ENCODE measurements around the gene CARMIL1. TPM values are rescaled to one million over a fixed set of nuclear protein-coding genes. Genes with fewer than 3 reads are reported as not detected.

Gene CARMIL1
- total and polyA plus RNA-seq, 2 of the 8 experiments (the other 6 are each of a cell fraction or from before 2014, with no cell fraction given): 20.3 to 40.4 TPM

GRCh38 chr6:25623065-25623464, 343.9 kb downstream of the CARMIL1 start:
- no peak overlapping the region for H4K5ac ChIP-seq (ENCODE audit: insufficient read length, low read depth, low read length)
- no peak overlapping the region for H2BK20ac ChIP-seq (ENCODE audit: low read length)
- no peak overlapping the region for H3K4ac ChIP-seq (replicated peaks; ENCODE audit: insufficient read length, low read depth, low read length)
- H4K91ac ChIP-seq (replicated peaks; ENCODE audit: insufficient read length, low read length): no peak overlapping the region
- no peak overlapping the region for H3K9ac ChIP-seq (replicated peaks in 1 of 4; ENCODE audit: extremely low read depth in 1 of 4, low read depth in 3 of 4, low read length in 3 of 4)
- no peak overlapping the region for H2BK5ac ChIP-seq (ENCODE audit: low read depth, low read length)
- H3K4me3 ChIP-seq (ENCODE audit: extremely low read depth in 1 of 4, insufficient read depth in 2 of 4, low read depth in 3 of 4, low read length in 4 of 4): no peak overlapping the region
- H2BK120ac ChIP-seq (replicated peaks; ENCODE audit: low read depth, low read length): no peak overlapping the region
- no peak overlapping the region for H3K18ac ChIP-seq (ENCODE audit: extremely low read depth, low read length)
- no peak overlapping the region for H3K23ac ChIP-seq (ENCODE audit: insufficient read length)
- no peak overlapping the region for H3K4me2 ChIP-seq (ENCODE audit: insufficient read depth in 1 of 2, low read depth in 2 of 2, low read length in 2 of 2)
- H3K23me2 ChIP-seq (ENCODE audit: low read depth, low read length): no peaks in the 10 kb centered on the region
- no peak overlapping the region for H2BK15ac ChIP-seq (ENCODE audit: low read length)
- DNase-seq (ENCODE audit: low read depth in 1 of 2, low spot score in 2 of 2) (no peak), FAIRE-seq (no peak)
- H3K36me3 ChIP-seq (ENCODE audit: control insufficient read depth in 2 of 4, insufficient read depth in 4 of 4, low read length in 3 of 4): peaks cover 0 to 7% (median 0%) of the 10 kb centered on the region in 4 experiments; a peak in 1 of 8 replicates
- ChIA-PET POLR2A (ENCODE audit: partially characterized antibody) (no interaction called here), CTCF (ENCODE audit: partially characterized antibody) (interaction anchor here (1.6 kb wide), 1 partner anchor 23 kb away, joined by 5 read pairs; no protein-coding TSS in a partner anchor)
- no peak overlapping the region for H3K27ac ChIP-seq (ENCODE audit: low read depth, low read length)
- no peaks in the 10 kb centered on the region for H3K27me3 ChIP-seq (replicated peaks in 1 of 4; ENCODE audit: control insufficient read depth in 3 of 4, extremely low read depth in 1 of 4, insufficient read depth in 3 of 4, low read length in 3 of 4)
- no peak overlapping the region for H2AK5ac ChIP-seq (ENCODE audit: low read depth, low read length)
- H4K8ac ChIP-seq (ENCODE audit: extremely low read depth, insufficient read depth, low read length): no peak overlapping the region
- 72% methylated on average over 1 of the region's 1 CpG; no CpG with 5 or more reads in 1 of the 2 experiments for WGBS, 2 experiments (ENCODE audit: extremely low coverage in 1 of 2, insufficient coverage in 1 of 2, insufficient read length in 1 of 2, insufficient replicate concordance in 2 of 2, low coverage in 1 of 2, low lambda C conversion rate in 2 of 2, missing lambda C conversion rate in 1 of 2)
- no peak overlapping the region for H2AFZ ChIP-seq (ENCODE audit: low read length)
- H4K20me1 ChIP-seq (replicated peaks in 1 of 2; ENCODE audit: control insufficient read depth in 1 of 2, insufficient read depth in 2 of 2, low read length in 2 of 2): no peaks in the 10 kb centered on the region
- no peaks in the 10 kb centered on the region for H3K79me2 ChIP-seq (ENCODE audit: control insufficient read depth in 1 of 2, insufficient read depth in 2 of 2, low read length in 2 of 2)
- H3K56ac ChIP-seq (replicated peaks; ENCODE audit: insufficient read length, low read depth, low read length): no peak overlapping the region
- H3K4me1 ChIP-seq (replicated peaks in 1 of 4; ENCODE audit: control insufficient read depth in 3 of 4, insufficient read depth in 4 of 4, low read length in 3 of 4): peaks cover 0 to 13% (median 6%) of the 10 kb centered on the region in 4 experiments; a peak in 5 of 7 replicates
- H3K9me3 ChIP-seq (ENCODE audit: insufficient read depth in 2 of 2, low read depth in 1 of 2, low read length in 1 of 2): no peaks in the 10 kb centered on the region
- no peak overlapping the region for H3K14ac ChIP-seq (ENCODE audit: insufficient read length)
- no peaks in the 10 kb centered on the region for H3K79me1 ChIP-seq (ENCODE audit: low read depth, low read length)
- H2BK12ac ChIP-seq (ENCODE audit: low read depth, low read length): no peak overlapping the region
- TF ChIP-seq POLR2A (IDR thresholded peaks at IDR 0.05; ENCODE audit: control extremely low read depth in 1 of 2, low read depth in 2 of 2, low read length in 2 of 2): no peak
- no peak for TF ChIP-seq SP2 (IDR thresholded peaks at IDR 0.05; ENCODE audit: low read length)
- no peak for TF ChIP-seq SAP30 (IDR thresholded peaks at IDR 0.05; ENCODE audit: insufficient read depth, insufficient replicate concordance, low read length)
- no peak for TF ChIP-seq BRCA1 (IDR thresholded peaks at IDR 0.05; ENCODE audit: low read depth, low read length)
- no peak for TF ChIP-seq RBBP5 (IDR thresholded peaks at IDR 0.05; ENCODE audit: borderline replicate concordance, low read depth, low read length)
- no peak for TF ChIP-seq TCF12 (IDR thresholded peaks at IDR 0.05; ENCODE audit: low read depth, low read length)
- TF ChIP-seq GABPA (IDR thresholded peaks at IDR 0.05; ENCODE audit: borderline replicate concordance, insufficient read depth, low read length): no peak
- no peak for TF ChIP-seq CTBP2 (IDR thresholded peaks at IDR 0.05; ENCODE audit: borderline replicate concordance, insufficient read depth, insufficient read length, low read length)
- no peak for TF ChIP-seq NRF1 (IDR thresholded peaks at IDR 0.05; ENCODE audit: low read depth, low read length)
- no peak for TF ChIP-seq NANOG (IDR thresholded peaks at IDR 0.05; ENCODE audit: insufficient read depth, low read depth, low read length, poor library complexity, severe bottlenecking)
- no peak for TF ChIP-seq SP4 (IDR thresholded peaks at IDR 0.05; ENCODE audit: low read length)
- TF ChIP-seq PHF8 (conservative IDR thresholded peaks at IDR 0.05; ENCODE audit: low read depth, low read length): no peak
- no peak for TF ChIP-seq SRF (IDR thresholded peaks at IDR 0.05; ENCODE audit: low read depth, low read length)
- no peak for TF ChIP-seq EP300 (IDR thresholded peaks at IDR 0.05; ENCODE audit: borderline replicate concordance in 1 of 2, low read depth in 2 of 2, low read length in 2 of 2)
- no peak for TF ChIP-seq RXRA (IDR thresholded peaks at IDR 0.05; ENCODE audit: insufficient read depth, low read depth, low read length)

Measured in H1 (cell line).